Lower lobe of right lung (tissue), 2 donors: ENCODE measurements around the gene TNFRSF1A. TPM values are rescaled to one million over a fixed set of nuclear protein-coding genes. Genes with fewer than 3 reads are reported as not detected.
"Not testable (repeated sequence)": the region's sequence is repeated elsewhere in the genome, so short reads cannot be mapped to it uniquely, and the experiment has no call there.

Experiments used
- ATAC-seq, 2 donors: fragments of 200-7000 bp; cut with Tn5 transposase; one replicate each; pipeline ENCODE4 v1.9.1; 2020 to 2022; ENCODE audit warnings: mild to moderate bottlenecking in 2 of 2, moderate library complexity in 2 of 2
- DNase-seq: peaks from one replicate; pipeline ENCODE4 v3.0.0-alpha.2; 2020
- H3K27ac ChIP-seq: fragments of 200-600 bp; one replicate; pipeline ENCODE4 v1.8.0; 2022
- H3K27me3 ChIP-seq: fragments of 200-600 bp; one replicate; pipeline ENCODE4 v1.8.0; 2022; ENCODE audit warnings: low read depth
- H3K36me3 ChIP-seq: fragments of 200-600 bp; one replicate; pipeline ENCODE4 v1.8.0; 2022; ENCODE audit warnings: mild to moderate bottlenecking
- H3K4me1 ChIP-seq: fragments of 200-600 bp; one replicate; pipeline ENCODE4 v1.8.0; 2022
- H3K4me3 ChIP-seq: fragments of 200-600 bp; one replicate; pipeline ENCODE4 v1.8.0; 2022; ENCODE audit warnings: mild to moderate bottlenecking
- H3K9me3 ChIP-seq: fragments of 200-600 bp; one replicate; pipeline ENCODE4 v1.8.0; 2022
- CTCF ChIP-seq: fragments of 200-600 bp; IDR thresholded peaks from one replicate; pipeline ENCODE4 v1.8.0; 2022; ENCODE audit warnings: antibody characterized with exemption, mild to moderate bottlenecking
- intact Hi-C: fragments of 100-400 bp; cut with DNase I; formaldehyde crosslinking; loops from one replicate; pipeline ENCODE4 v1.11.0; 2022
- total RNA-seq: library from RNA; stranded (reverse); fragmentation: NEBNext Ultra II Directional; extraction: Animal tissue kit (Norgen Biotek cat#: 25700); gene quantifications from one replicate; pipeline ENCODE4 v1.2.1, GENCODE V29; 2021
- donor health status: DM: no; HTN: yes; CAD: no; lungs with severe emphysema.

The TNFRSF1A gene
- total RNA-seq, 1 donor from 2014 or later, result 165 TPM

- H3K36me3 ChIP-seq, result no peaks in the 10 kb centered on the region
- peak; percentile 1 for DNase-seq
- intact Hi-C loops, result no loop called here
- H3K27me3 ChIP-seq, result no peaks in the 10 kb centered on the region
- peaks cover 12% of the 10 kb centered on the region for H3K4me1 ChIP-seq
- peak overlapping the region; percentile 72 for H3K27ac ChIP-seq
- H3K9me3 ChIP-seq, result no peaks in the 10 kb centered on the region
- peak; percentile 46 to 62 for ATAC-seq
- no peak for TF ChIP-seq CTCF
- H3K4me3 ChIP-seq, result no peak overlapping the region
Measured at GRCh38 chr12:6294156-6295093, 47.5 kb downstream of the TNFRSF1A start.

- intact Hi-C loops, result no loop called here
- no peak overlapping the region for H3K27ac ChIP-seq
- H3K9me3 ChIP-seq, result no peaks in the 10 kb centered on the region
- TF ChIP-seq CTCF, result no peak
- H3K27me3 ChIP-seq, result no peaks in the 10 kb centered on the region
- H3K4me1 ChIP-seq, result peaks cover 12% of the 10 kb centered on the region
- no peak for DNase-seq
- no peak overlapping the region for H3K4me3 ChIP-seq
- no peaks in the 10 kb centered on the region for H3K36me3 ChIP-seq
- no peak for ATAC-seq
Measured at GRCh38 chr12:6292606-6293005, 49.3 kb downstream of the TNFRSF1A start.

GRCh38 chr12:6289906-6290305, 52.0 kb downstream of the TNFRSF1A start:
- H3K4me3 ChIP-seq, H3K9me3 ChIP-seq, ATAC-seq, H3K36me3 ChIP-seq, H3K4me1 ChIP-seq, H3K27me3 ChIP-seq, H3K27ac ChIP-seq: not testable (repeated sequence)
- intact Hi-C loops, result loop anchor here (10.0 kb wide), 1 partner anchor 225 kb away; no protein-coding TSS in a partner anchor
- DNase-seq, result peak; percentile 28

- intact Hi-C loops, result loop anchor here (10.0 kb wide), 1 partner anchor 224 kb away; no protein-coding TSS in a partner anchor
- not testable (repeated sequence) for H3K4me1 ChIP-seq, H3K27ac ChIP-seq, H3K27me3 ChIP-seq, H3K36me3 ChIP-seq, H3K4me3 ChIP-seq, H3K9me3 ChIP-seq, ATAC-seq
- peak; percentile 10 for DNase-seq
Measured at GRCh38 chr12:6289081-6289480, 52.8 kb downstream of the TNFRSF1A start.

- H3K9me3 ChIP-seq, result no peaks in the 10 kb centered on the region
- TF ChIP-seq CTCF, result no peak
- no peaks in the 10 kb centered on the region for H3K27me3 ChIP-seq
- no peak overlapping the region for H3K4me3 ChIP-seq
- H3K4me1 ChIP-seq, result peaks cover 6% of the 10 kb centered on the region
- no peak overlapping the region for H3K27ac ChIP-seq
- ATAC-seq (no peak), DNase-seq (no peak)
- no peaks in the 10 kb centered on the region for H3K36me3 ChIP-seq
- intact Hi-C loops, result loop anchor here (10.0 kb wide), 1 partner anchor 223 kb away; no protein-coding TSS in a partner anchor
Measured at GRCh38 chr12:6288235-6288634, 53.6 kb downstream of the TNFRSF1A start.

- H3K27ac ChIP-seq, result no peak overlapping the region
- ATAC-seq (no peak), DNase-seq (peak; percentile 6)
- no peaks in the 10 kb centered on the region for H3K36me3 ChIP-seq
- intact Hi-C loops, result loop anchor here (10.0 kb wide), 1 partner anchor 221 kb away; no protein-coding TSS in a partner anchor
- no peaks in the 10 kb centered on the region for H3K9me3 ChIP-seq
- no peaks in the 10 kb centered on the region for H3K27me3 ChIP-seq
- TF ChIP-seq CTCF, result no peak
- H3K4me3 ChIP-seq, result no peak overlapping the region
- H3K4me1 ChIP-seq, result peaks cover 6% of the 10 kb centered on the region
Measured at GRCh38 chr12:6285532-6286306, 56.2 kb downstream of the TNFRSF1A start.
